K562 (cell line): ENCODE measurements around the gene DIAPH1. TPM values are rescaled to one million over a fixed set of nuclear protein-coding genes. Genes with fewer than 3 reads are reported as not detected.

ENCODE experiments used
- ATAC-seq: fragments of 200-7000 bp; cut with Tn5 transposase; 3 replicates; pipeline ENCODE4 v1.9.1; 2020; ENCODE audit warnings: moderate library complexity
- BruUV-seq: library from RNA; stranded (reverse); fragments of 400-500 nt; replicated peaks from 2 replicates; lab custom pipeline; 2021; lab: Mats Ljungman, UMichigan
- CTCF ChIA-PET: fragments of 300-600 bp; formaldehyde crosslinking; extraction: SDS; loops from one replicate; lab custom pipeline; 2021; ENCODE audit warnings: low intra/inter-chr PET ratio; lab: Yijun Ruan, JAX
- POLR2A ChIA-PET: fragments of 300-600, 350-650 bp; sonication (Branson Sonifier 250); formaldehyde crosslinking; extraction: SDS; loops from one replicate; lab custom pipeline; 2021; ENCODE audit warnings: antibody characterized with exemption, inconsistent platforms; lab: Yijun Ruan, JAX
- DNase-seq, 4 experiments: peaks; one replicate each; pipeline versions ENCODE4 v3.0.0 to v3.0.0-alpha.2; 2011 to 2018; ENCODE audit warnings: low spot score in 3 of 4, mixed read lengths in 3 of 4; ENCODE audit errors: extremely low read depth in 1 of 4
- FAIRE-seq: peaks from 2 replicates; lab custom pipeline; 2011; peaks lifted over from hg19 to GRCh38; lab: Jason Lieb, UNC
- H2AFZ ChIP-seq: 2 replicates; pipeline ENCODE4 v1.6.0; 2011; ENCODE audit warnings: low read depth, low read length, control low read depth, inconsistent platforms
- H3K27ac ChIP-seq: fragments of 200-600 bp; 3 replicates; pipeline ENCODE4 v1.8.0; 2011; ENCODE audit warnings: low read depth, mild to moderate bottlenecking, control low read depth, inconsistent platforms, low read length, moderate library complexity, mixed read lengths; ENCODE audit errors: extremely low read depth
- H3K27me3 ChIP-seq, 2 experiments: fragments of 300-600 bp in 1 of 2; 2 replicates in 1 of 2; 3 replicates in 1 of 2; pipeline versions ENCODE4 v1.6.0 to v1.8.0; 2011; ENCODE audit warnings: inconsistent platforms in 2 of 2, low read length in 2 of 2, mild to moderate bottlenecking in 1 of 2, mixed read lengths in 1 of 2, moderate library complexity in 1 of 2; ENCODE audit not compliant: control insufficient read depth in 2 of 2, insufficient read depth in 2 of 2
- H3K36me3 ChIP-seq: fragments of 300-600 bp; 3 replicates; pipeline ENCODE4 v1.8.0; 2011; ENCODE audit warnings: mild to moderate bottlenecking, low read length, inconsistent platforms; ENCODE audit not compliant: control insufficient read depth, insufficient read depth
- H3K4me1 ChIP-seq, 2 experiments: fragments of 200-600 bp in 1 of 2; replicated peaks in 1 of 2; 2 replicates in 1 of 2; 3 replicates in 1 of 2; pipeline versions ENCODE4 v1.5.1 to v1.8.0; 2011; ENCODE audit warnings: inconsistent platforms in 2 of 2, low read length in 2 of 2, mild to moderate bottlenecking in 1 of 2, mixed read lengths in 1 of 2, moderate library complexity in 1 of 2; ENCODE audit not compliant: control insufficient read depth in 2 of 2, insufficient read depth in 2 of 2
- H3K4me2 ChIP-seq: 2 replicates; pipeline ENCODE4 v1.6.1; 2011; ENCODE audit warnings: low read length, control low read depth, inconsistent platforms, mixed read lengths; ENCODE audit not compliant: insufficient read depth
- H3K4me3 ChIP-seq: fragments of 200-600 bp; sonication (generic), shearing (Covaris generic); 2 replicates; pipeline ENCODE4 v1.5.1; 2016; ENCODE audit warnings: control low read depth, inconsistent platforms
- H3K79me2 ChIP-seq: fragments of 200-600 bp; 3 replicates; pipeline ENCODE4 v1.8.0; 2011; ENCODE audit warnings: low read length, inconsistent platforms; ENCODE audit not compliant: control insufficient read depth, insufficient read depth
- H3K9ac ChIP-seq, 2 experiments: 2 replicates each; pipeline versions ENCODE4 v1.6.0 to v1.6.1; 2011; ENCODE audit warnings: low read depth in 2 of 2, low read length in 2 of 2, control low read depth in 1 of 2, inconsistent platforms in 1 of 2, mild to moderate bottlenecking in 1 of 2, mixed read lengths in 1 of 2; ENCODE audit not compliant: insufficient read depth in 1 of 2
- H3K9me1 ChIP-seq: one replicate; pipeline ENCODE4 v1.6.0; 2011; ENCODE audit warnings: inconsistent platforms, mild to moderate bottlenecking, low read length, moderate library complexity; ENCODE audit not compliant: control insufficient read depth, insufficient read depth
- H3K9me3 ChIP-seq: replicated peaks from 2 replicates; pipeline ENCODE4 v1.5.1; 2011; ENCODE audit warnings: low read depth, low read length, inconsistent platforms; ENCODE audit not compliant: control insufficient read depth, insufficient read depth
- H4K20me1 ChIP-seq: replicated peaks from 2 replicates; pipeline ENCODE4 v1.6.1; 2011; ENCODE audit warnings: low read length, inconsistent platforms, mixed read lengths; ENCODE audit not compliant: control insufficient read depth, insufficient read depth
- CBX2 ChIP-seq: fragments of 200-600 bp; sonication (generic); IDR thresholded peaks from one replicate; pipeline ENCODE4 v1.6.1; 2012; ENCODE audit warnings: mild to moderate bottlenecking, low read length, inconsistent platforms; ENCODE audit not compliant: insufficient read depth, poor library complexity, severe bottlenecking
- CGGBP1 ChIP-seq: fragments of 250-450 bp; sonication (Bioruptor Pico); IDR thresholded peaks from 2 replicates; pipeline ENCODE4 v1.9.0; 2021; ENCODE audit warnings: mild to moderate bottlenecking
- HNRNPH1 ChIP-seq: fragments of 200-400 bp; formaldehyde crosslinking; optimal IDR thresholded peaks from 2 replicates; pipeline ENCODE3; 2017; ENCODE audit warnings: low read depth, mild to moderate bottlenecking, low read length, moderate library complexity
- NR2C2 ChIP-seq, 2 experiments: fragments of 200-800 bp in 1 of 2; sonication (Bioruptor generic) in 1 of 2; sonication (generic) in 1 of 2; formaldehyde crosslinking in 1 of 2; IDR thresholded peaks; 2 replicates each; pipeline versions ENCODE4 v1.6.1 to v1.8.0; 2016 to 2022; ENCODE audit warnings: mild to moderate bottlenecking in 1 of 2, missing compliant biosample characterization in 1 of 2, missing genetic modification characterization in 1 of 2, missing genetic modification reagents in 1 of 2
- RFX7 ChIP-seq: fragments of 250-450 bp; sonication (Bioruptor Pico); IDR thresholded peaks from 2 replicates; pipeline ENCODE4 v1.5.1; 2021; ENCODE audit warnings: mild to moderate bottlenecking
- ZNF124 ChIP-seq: sonication (generic); formaldehyde crosslinking; IDR thresholded peaks from 2 replicates; pipeline ENCODE4 v1.8.1; 2022; ENCODE audit warnings: missing genetic modification reagents
- ZNF583 ChIP-seq: fragments of 250-450 bp; sonication (Bioruptor Pico); IDR thresholded peaks from 2 replicates; pipeline ENCODE4 v1.4.0; 2020
- ZNF609 ChIP-seq: sonication (generic); formaldehyde crosslinking; IDR thresholded peaks from 2 replicates; pipeline ENCODE4 v1.8.1; 2023; ENCODE audit warnings: missing genetic modification reagents, mild to moderate bottlenecking, borderline replicate concordance
- WGBS: fragments of 100-300 bp; shearing (Covaris generic); methylation state at CpG from one replicate; pipeline ENCODE4 v1.1.6; 2016; ENCODE audit warnings: low coverage, mixed read lengths; ENCODE audit not compliant: insufficient coverage; ENCODE audit errors: missing lambda C conversion rate; 5-methylcytosine and 5-hydroxymethylcytosine counted together
- in situ Hi-C: fragments of 300-500 bp; cut with MboI; formaldehyde crosslinking; loops from 4 replicates; pipeline ENCODE4 v1.15.0; 2018; ENCODE audit warnings: inconsistent platforms, mixed read lengths
- intact Hi-C: fragments of 100-400 bp; cut with micrococcal nuclease; formaldehyde crosslinking; loops from 2 replicates; pipeline ENCODE4 v1.14.2; 2022
- polyA plus RNA-seq, 8 experiments: library from polyadenylated mRNA; depleted of rRNA in 4 of 8; stranded (reverse) in 5 of 8; unstranded in 3 of 8; fragments of >200 nt; fragmentation: Nextera tagmentation in 2 of 8; fragmentation: Illumina TruSeq in 1 of 8; extraction: Ambion mirVana in 2 of 8; extraction: Trizol in 1 of 8; gene quantifications; 2 replicates each; pipeline versions ENCODE4 v1.2.1 to v1.2.3, GENCODE V29; 2011 to 2014; ENCODE audit warnings: inconsistent platforms in 1 of 8, missing spikeins in 1 of 8
- total RNA-seq, 7 experiments: library from RNA; depleted of rRNA in 6 of 7; stranded (reverse); fragments of >200 nt in 6 of 7; fragmentation: Illumina TruSeq in 2 of 7; extraction: Trizol in 2 of 7; gene quantifications; 2 replicates each; pipeline versions ENCODE4 v1.2.1 to v1.2.3, GENCODE V29; 2011 to 2021; ENCODE audit warnings: low replicate concordance in 1 of 7

The DIAPH1 gene
- total and polyA plus RNA-seq, 9 of the 15 experiments (the other 6 are each of a cell fraction or from before 2014, with no cell fraction given) = 60.8 to 328 (median 97.8) TPM

- ATAC-seq (no peak), DNase-seq (no peak), FAIRE-seq (no peak)
- no peaks in the 10 kb centered on the region for H3K9me3 ChIP-seq
- no peak overlapping the region for H3K4me3 ChIP-seq
- H3K27me3 ChIP-seq = peaks cover 0 to 2% of the 10 kb centered on the region in 2 experiments; a peak in 1 of 5 replicates
- ChIA-PET POLR2A (interaction anchor here (0.6 to 1.8 kb wide), 9 partner anchors 17 to 194 kb away, joined by 3 to 7 read pairs (median 4); partner anchors contain the start of genes PCDHGC5 and TAF7), CTCF (interaction anchor here (0.6 to 1.2 kb wide), 2 partner anchors 141 to 152 kb away, joined by 3 read pairs; partner anchors contain the start of gene PCDHGA6)
- H3K27ac ChIP-seq = no peak overlapping the region
- intact Hi-C loops (loop anchor here (5.0 to 10.0 kb wide), 3 partner anchors 92 to 280 kb away; partner anchors contain the start of genes PCDHGA11 and PCDHGA3), in situ Hi-C loops (no loop called here)
- peaks cover 5 to 17% of the 10 kb centered on the region in 2 experiments; a peak in 3 of 5 replicates for H3K4me1 ChIP-seq
- H3K9me1 ChIP-seq = peaks cover 8% of the 10 kb centered on the region
- no TSS peak for BruUV-seq
- no peaks in the 10 kb centered on the region for H3K79me2 ChIP-seq
- H3K4me2 ChIP-seq = no peak overlapping the region
- 92% methylated on average over 5 of the region's 6 CpGs for whole genome bisulfite sequencing
- H4K20me1 ChIP-seq = no peaks in the 10 kb centered on the region
- peaks cover 65% of the 10 kb centered on the region for H3K36me3 ChIP-seq
- TF ChIP-seq ZNF609 (CRISPR knock-in tag) (no peak), ZNF124 (no peak), CGGBP1 (no peak), RFX7 (CRISPR knock-in tag) (no peak), NR2C2 (CRISPR knock-in tag; IDR thresholded peaks at IDR 0.05) (no peak), NR2C2 (tag; IDR thresholded peaks at IDR 0.05) (no peak), CBX2 (no peak), HNRNPH1 (no peak), ZNF583 (no peak)
- H2AFZ ChIP-seq = no peak overlapping the region
- no peak overlapping the region for H3K9ac ChIP-seq
Measured at GRCh38 chr5:141514330-141515133, 104.3 kb downstream of the DIAPH1 start.
